NK-92 (cell line): Measurements from ENCODE around the gene MNX1.

ENCODE experiments used
- DNase-seq: peaks from one replicate; lab custom pipeline; 2025; ENCODE audit not compliant: unreplicated experiment; lab: John Stamatoyannopoulos, UW

MNX1 gene

DNA sequence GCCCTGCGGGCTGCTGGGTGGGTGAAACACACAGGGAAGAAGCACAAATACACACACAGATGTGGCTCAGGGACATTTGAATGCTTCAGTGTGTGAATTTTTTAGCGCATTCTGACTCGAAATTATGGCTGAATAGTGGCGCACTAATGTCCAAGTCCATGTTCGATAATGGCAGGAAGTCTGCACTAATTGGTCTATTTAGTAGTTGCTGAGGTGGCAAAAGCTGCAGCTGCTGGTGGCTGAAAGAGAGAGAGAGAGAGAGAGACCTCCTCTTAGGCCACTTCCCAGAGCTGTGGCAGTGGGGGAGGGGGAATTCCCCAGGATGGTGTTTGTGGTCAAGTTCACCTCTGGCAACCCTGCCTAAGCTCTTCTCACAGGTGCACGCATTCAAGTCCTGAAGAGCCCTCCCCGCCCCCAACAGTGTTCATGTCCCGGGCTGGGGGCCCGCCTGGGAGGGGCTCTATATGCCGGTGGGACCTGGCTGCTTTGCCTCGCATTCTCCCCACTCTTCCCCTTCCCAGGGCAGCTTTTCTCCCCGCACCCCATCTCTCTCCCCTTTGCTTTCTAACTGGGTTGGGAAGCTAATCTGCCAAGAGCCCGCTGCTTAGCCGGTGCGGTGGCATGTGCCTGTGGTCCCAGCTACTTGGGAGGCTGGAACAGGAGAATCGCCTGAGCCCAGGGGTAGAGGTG is 6.0 kb upstream of the MNX1 start:
- DNase-seq: no peak

DNA sequence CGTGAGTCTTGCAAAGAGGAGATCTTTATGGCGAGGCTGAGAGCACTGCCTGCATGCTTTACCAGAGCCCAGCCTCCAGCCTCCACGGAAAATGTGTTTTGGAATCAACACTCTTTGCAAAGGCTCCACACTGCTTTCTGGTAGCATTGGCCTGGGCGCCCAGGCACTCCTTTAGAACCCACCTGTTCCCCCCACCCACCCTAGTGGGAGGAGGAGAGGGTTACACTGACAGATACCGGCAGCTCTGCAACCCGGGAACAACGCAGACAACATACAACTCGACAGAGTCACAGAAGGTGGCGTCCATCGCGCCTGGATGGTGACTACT is 5.5 kb upstream of the MNX1 start:
- DNase-seq: no peak

DNA sequence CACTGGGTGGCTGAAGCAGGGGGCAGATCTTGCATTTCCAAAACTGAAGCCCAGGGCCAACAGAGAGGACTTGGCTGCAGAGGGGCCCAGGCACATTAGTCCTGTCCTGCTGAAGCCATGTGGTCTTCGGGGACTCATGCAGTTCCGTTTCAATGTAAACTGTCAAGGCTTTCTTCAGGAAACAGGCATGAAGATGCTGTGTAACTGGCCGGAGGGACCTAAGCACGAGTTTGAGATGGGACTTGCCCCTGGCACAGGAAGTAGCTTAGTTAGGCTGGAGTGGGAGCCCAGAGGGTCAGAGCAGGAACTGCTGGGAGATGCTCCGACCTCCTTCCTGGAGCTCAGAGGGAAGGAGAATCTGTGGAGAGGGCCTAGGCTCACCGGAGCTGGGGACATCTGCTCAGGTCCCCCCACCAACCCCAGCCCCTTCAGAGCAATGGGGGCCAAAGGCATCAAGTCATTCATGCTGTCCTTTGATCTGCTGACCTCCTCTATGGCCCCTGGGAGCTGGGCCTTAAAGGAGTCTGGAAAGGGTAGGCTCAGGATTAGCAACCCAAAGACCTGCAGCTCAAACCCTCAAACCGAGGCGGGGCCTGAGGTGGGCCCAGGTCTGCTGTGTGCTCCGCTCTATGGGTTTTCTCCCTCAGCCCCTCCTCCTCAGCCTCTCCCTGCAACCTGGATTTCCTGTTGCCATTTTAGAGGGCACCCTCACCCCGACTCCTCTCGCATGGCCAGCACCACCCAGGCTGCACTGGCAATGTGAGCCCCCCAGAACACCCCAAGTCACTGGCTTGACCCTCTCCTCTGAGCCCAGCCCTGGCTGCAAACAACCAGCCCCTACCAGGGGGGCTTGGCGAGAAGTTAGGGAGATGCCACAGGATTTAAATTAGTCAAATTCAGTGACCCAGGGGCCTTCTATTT is 4.4 kb upstream of the MNX1 start:
- no peak for DNase-seq

DNA sequence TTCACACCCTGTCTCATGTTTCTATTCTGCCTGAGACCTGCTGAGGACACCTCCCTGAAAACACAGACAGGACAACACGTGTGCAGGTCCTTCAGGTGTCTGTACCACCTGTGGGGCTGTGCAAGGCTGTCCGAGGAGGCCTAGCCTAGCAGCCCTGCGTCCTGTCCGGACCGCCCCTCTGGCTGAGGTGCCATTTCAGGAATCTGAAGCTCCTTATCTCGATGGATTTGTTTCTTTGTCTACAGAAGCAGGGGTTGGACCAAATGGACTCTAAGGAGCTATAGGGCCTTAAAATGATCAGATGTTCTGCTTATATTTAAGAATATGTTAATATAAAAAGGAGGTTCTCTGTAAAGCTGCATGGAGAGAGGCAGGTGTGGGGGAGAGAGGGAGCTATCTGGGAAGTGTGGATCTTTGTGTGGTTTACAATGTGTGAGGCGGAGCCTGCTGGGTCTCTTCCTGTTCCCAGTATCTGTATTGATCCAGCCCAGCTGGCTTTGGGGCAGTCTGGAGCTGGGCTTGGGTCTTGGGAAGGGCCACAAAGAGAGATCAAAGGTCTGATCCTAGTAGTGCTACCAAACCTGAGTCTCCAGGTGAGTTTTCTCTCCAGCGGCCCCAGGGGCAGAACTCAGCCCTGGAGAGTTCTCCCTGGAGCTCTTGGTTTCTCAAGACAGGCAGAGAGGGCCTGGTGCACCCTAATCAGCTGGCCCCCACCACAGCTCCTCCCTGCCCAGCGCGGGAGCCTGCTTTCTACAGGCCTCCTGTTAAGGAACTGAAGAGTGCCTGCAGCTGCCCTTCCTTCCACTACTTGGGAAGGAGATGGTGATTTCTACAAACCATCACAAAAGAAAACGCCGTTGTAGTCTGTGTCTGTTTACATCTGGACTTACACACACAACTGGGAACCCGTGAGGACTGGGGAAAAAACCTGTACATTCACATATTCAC is 3.4 kb upstream of the MNX1 start:
- no peak for DNase-seq

DNA sequence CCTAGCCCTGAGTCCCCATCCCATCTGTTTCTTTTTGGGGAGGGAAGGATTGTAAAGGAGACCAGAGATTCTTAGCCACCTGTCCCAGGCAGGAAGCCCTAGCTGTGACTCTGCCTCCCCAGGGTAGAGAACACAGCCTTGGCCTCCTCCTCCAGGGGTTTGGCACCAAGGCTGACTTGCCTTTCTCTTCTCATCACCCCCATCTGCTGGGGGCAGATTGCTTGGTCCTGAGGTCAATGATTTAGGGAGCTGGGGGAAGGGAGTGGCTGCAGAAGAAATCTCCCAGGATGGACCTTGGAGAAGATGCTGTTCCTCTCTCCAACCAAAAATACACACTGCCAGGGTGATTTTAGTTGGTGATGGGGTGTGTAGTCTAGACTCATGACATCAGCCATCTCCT is 2.6 kb upstream of the MNX1 start:
- no peak for DNase-seq

DNA sequence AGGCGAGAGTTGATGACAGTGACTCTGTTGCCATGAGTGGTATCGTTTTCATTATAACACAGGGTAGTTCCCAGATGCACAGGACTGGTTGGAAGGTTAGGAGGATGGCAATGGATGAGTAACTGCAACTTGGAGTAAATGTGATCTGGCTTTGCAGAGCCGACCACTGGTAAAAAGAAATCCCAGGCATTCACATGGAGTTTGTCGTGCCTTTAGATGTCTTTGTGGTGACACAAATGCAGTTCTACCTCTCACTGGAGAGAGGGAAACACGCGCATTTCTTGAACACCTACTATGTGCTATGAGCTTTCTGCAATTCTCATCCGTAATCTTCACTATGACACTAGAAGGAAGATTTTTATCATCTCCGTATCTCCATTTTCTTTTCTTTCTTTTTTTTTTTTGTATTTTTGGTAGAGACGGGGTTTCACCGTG is 1.7 kb upstream of the MNX1 start:
- no peak for DNase-seq

DNA sequence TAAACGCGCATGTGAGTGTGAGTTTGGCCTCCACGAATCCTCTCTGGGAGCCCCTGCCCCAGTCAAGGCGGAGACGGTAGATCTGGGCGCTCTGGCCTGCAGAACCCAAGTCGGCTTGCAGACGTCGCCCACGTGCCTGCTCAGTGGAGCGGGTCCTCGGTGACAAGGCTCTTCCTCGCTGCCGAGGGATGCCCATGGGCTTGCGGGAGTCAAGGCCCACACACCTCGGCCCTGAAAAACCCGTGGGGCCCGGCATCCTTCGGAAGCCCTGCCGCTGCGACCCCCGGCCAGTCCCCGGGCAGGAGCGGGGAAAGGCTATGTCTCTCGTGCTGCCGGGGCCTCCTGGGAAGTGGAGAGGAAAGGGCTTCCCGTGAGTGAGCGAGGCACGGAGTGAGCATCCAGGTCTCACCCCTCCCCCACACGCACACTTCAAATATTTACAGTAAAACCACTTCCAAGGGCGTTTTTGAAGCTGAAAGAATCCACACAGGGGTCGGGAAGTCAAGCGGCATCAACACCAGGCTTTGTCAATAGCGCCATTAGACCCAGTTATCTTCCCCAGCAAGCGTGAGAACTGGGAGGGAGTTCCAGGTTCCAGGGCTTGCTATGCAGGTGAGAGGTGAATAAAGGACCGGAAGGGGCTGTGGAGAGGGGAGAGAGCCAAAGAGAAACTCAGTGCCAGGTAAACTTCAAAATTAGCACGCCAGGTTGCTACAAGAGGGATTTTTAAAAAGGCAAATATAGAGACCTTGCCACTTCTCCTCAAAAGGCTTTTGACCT is 1.1 kb upstream of the MNX1 start:
- DNase-seq: no peak

DNA sequence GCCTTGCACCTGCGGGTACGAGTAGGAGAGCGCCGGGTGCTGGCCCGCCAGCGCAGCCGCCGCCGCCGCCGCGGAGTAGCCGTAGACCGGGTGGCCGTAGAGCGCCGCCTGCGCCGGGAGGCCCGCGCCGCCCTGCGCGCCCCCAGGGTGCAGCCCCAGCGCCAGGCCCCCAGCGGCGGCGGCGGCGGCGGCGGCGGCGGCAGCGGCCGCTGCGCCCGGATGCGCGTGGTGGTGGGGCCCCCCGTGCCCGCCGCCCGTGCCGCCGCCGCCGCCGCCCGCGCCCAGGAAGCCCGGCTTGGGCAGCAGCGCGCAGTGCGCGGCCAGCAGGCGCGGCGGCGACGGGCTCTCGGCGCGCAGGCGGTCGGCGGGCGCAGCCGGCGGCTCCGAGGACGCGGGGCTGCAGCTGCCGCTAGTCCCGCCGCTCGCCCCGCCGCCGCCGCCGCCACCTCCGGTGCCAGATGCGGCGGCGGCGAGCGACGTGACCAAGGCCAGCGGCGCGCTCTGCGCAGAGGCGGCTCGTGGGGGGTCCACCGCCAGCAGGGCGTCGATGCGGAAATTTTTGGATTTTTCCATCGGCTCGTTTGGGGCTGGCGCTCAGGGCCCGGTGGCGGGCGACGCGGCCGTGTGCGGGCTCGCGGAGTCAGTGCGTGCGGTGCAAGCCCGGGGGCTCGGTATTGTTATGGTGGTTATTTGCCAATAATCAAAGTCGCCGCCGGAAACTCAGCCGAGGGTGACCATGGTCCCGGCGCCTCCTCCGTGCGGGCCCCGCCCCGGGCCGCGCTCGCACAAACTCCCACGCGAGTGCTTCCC is 480 bp downstream of the MNX1 start:
- no peak for DNase-seq

DNA sequence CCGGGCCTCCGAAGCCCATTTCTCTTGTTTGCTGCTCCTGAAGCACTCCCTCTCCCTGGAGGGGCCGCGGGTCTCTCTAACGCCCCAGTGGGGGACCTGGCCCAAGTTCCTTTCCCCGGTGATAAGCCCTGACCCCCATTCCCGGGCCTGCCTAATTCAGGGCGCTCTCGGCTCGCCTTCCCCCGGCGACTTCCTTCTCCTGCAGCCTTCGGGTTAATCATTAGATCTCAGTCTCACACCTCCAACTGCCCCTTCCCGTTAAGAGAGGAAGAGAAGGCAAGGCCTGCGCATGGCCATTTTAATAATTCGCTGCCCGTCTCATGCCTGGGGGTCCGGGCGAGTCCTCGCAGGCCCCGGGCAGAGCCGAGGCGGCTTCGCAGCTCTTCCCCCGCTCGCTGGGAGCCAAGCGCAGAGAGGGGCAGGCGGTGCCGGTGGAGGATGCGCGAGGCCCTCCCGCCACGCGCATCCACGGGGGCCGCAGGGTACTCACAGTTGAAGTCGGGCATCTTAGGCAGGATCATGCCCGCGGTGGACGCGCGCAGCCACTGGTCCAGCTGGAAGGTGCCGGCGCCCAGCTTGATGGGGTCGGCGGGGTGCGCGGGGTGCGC is 1.2 kb downstream of the MNX1 start:
- no peak for DNase-seq

DNA sequence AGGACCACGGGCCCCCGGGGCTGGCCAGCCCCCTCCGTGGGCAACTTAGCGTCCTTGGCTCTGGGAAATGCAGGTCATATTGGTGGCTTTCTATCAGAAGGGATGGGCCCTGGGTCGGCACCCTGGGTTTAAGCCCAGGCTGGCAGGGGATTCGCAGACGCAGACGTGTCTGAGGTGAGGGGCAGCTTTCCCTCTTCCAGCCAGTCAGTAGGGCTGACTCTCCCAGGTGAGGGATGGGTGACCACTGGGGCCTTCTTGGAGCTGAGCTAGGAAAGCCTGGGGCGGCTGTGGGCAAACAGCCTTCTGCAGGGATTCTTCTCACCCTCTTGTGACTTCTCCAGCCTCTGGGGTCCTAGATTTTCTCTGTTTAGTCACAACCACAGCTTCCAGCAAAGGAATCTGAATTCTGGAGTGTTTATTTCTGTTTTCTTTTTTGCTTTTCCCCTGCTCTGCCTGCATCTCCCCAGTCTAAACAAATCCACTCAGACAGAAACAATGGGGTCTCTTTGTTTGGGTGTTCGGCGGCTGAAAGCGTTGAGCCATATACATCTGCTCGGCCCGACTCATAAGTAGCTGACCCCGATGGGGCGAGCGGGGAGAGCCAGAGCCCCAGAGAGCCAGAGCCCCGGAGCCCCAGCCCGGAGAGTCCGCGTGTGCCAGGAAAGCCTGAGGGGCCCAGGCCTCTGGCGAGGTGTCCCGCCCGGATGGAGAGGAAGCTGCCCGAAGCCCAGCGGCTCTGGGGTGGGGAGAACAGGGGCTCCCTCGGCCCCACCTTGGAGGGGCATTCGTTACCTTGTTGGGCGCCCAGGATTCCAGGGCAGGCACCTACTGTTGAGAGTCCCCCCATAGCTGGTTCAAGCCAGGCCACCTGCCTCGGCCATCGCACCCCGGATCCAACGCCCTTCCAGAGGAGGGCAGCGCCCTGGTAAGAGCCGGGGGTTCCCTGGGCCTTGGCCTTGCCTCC is 2.0 kb downstream of the MNX1 start:
- no peak for DNase-seq

DNA sequence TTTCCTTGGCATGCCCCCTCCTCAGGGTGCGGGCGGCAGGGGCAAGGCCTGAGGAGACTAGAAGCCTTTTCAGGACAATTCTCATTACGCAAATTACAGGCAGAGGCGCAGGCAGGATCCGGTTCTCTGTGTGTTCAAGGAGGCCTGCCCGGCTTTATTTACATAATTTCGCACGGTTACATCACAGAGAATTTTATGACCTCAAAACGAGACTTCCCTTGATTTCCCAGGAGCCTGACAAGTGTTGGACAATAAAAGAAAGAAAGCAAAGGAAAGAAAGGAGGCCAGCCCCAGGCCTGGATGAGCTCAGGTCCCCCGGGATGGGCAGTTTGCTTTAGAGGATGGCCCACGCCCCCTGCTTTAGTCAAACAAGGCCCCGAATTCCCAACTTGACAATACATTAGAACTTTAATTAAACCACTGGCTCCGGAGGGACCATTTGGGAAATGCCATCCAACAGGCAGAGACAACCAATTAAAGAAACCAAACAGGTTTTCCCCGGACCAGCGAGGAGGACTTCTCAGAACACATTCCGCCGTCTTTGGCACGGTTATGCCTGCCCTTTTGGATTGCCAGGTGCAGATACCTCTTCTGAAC is 2.9 kb downstream of the MNX1 start:
- DNase-seq: no peak

DNA sequence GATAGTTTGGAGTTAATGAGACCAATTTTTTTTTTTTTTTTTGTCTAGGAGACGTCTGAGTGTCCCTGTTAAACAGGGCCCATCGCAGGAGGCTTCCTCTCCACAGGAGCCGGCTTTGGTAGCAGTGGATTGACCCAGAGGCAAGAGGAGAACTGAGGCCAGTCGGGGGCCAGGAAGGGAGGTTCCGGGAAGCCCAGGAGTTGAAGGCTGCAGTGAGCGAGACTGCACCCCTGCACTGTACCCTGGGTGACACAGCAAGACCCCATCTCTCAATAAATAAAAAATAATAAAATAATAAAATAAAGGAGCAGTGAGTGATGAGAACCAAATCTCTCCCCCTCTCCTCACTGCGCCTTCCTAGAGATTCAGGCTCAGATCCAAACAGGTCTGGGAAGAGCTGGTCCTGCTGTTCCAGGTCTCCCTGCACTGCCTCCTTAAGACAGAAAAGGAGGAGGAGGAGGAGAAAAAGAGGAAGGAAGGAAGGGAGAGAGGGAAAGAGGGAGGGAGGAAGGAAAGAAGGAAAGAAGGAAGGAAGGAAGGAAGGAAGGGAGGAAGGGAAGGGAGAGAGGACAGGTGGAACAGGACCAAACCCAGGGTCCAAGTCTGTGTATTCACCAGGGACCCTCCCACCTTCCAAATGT is 3.5 kb downstream of the MNX1 start:
- DNase-seq: no peak

DNA sequence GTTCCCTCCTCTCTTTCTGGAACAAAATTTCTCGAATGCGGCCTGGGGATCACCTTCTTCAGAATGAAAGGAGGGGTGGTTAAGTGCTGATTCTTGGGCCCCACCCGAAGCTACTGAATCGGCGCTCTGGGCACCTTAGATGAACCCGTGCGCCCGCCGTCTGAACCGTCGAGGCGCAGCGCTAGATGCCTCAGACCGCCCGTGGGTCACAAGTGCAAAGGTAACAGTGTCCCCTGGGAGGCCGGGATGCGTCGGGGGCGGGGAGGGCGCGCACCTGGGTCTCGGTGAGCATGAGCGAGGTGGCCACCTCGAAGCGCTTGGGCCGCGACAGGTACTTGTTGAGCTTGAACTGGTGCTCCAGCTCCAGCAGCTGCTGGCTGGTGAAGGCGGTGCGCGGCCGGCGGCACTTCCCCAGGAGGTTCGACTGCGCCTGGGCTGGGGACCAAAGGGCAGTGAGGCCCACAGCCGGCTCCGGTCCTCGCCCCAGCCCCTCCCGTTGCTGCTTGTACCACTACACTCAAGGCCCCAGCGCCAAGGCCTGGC is 4.2 kb downstream of the MNX1 start:
- DNase-seq: no peak

DNA sequence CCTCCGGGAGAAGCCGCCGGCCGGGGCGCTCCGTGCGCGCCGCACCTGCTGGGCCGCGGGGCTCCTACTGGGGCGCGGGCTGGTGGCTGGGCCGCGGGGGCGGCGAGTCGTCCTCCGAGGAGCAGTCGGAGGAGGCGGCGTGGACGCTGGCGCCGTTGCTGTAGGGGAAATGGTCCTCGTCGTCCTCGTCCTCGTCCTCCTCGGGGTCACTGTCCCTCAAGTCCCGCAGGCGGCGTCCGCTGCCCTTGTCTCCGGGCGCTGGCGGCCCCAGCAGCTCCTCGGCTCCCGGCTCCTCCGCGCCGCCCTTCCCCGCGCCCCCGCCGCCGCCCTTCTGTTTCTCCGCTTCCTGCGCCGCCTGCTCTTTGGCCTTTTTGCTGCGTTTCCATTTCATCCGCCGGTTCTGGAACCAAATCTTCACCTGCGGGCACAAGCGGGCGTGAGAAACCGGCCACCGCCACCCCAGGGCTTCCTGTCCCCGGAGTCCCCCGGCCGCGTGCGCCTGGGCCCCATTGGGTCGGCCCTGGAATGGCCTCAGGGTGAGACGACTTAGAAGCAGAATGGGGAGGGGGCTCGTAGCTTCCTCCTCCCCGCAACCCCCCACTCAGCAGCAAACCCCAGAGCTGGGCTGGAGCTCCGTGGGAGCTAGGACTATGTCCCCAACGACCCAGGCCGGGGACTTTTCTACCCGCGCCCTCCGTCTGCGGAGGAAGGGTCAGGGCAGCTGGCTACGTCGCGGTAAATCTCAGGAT is 4.8 kb downstream of the MNX1 start:
- no peak for DNase-seq

DNA sequence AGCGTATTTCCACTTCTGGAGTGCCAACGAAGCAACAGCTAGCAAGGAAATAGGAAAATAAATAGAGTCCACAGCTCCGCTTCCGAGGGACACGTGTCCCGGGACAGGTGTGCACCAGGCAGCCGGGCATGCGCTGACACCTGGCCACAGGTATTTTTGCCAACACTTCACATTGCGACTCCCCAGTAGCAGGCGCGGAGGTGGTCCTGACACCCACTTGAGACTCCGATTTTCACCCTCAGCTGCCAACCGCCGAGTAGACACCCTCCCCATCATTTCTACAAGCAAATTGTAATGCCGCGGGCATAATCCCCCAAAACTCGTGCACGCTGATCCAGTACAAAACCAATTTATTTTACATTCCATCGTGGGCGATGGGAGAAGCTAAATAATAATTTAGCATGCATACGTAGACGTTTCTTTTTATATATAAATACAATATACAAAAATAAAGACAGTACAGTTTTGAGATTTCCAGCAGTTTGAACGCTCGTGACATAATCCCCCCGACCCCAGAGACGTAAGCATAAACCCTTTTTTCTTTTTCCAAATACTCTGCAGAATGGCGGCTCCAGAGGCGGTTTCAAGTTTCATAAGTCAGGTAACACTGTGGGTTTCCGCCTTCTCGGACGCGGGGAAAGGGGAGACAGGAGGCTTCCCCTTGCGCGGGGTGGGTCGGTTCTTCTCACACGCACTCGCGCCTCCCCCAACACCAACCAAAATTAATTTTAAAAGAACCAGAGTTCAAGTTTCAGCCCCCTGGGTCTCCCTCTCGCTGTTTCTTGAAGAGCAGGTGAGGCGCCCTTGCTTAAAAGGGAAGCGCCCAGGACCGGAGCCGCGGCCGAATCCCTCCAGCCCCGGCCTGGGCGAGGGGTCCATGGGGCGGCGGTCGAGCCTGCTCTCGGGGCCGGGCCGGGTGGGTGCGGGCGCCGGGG is 5.7 kb downstream of the MNX1 start:
- DNase-seq: no peak
